ENCODE data around the gene HLCS.
"Not testable (repeated sequence)": the region's sequence is repeated elsewhere in the genome, so short reads cannot be mapped to it uniquely, and the experiment has no call there.

The HLCS gene

GRCh38 chr21:36960676-36961284 lies 5.7 kb downstream of the HLCS start:
- no peaks in the 10 kb centered on the region for H3K36me3 ChIP-seq (ENCODE audit: low read length)
- H3K79me2 ChIP-seq (ENCODE audit: insufficient read depth, low read length), result no peaks in the 10 kb centered on the region
- H3K9me3 ChIP-seq (ENCODE audit: insufficient read depth, low read length), result no peaks in the 10 kb centered on the region
- no peaks in the 10 kb centered on the region; the same call in 1 of the 2 replicates for H3F3A ChIP-seq (ENCODE audit: insufficient read depth)
- H3K9ac ChIP-seq (ENCODE audit: low read length), result no peak overlapping the region
- no peak overlapping the region for H3K27ac ChIP-seq (ENCODE audit: low read depth, low read length)
- TF ChIP-seq CTCF (IDR thresholded peaks at IDR 0.05; ENCODE audit: insufficient read depth, low read length, poor library complexity, severe bottlenecking) (no peak), EZH2phosphoT487 (conservative IDR thresholded peaks at IDR 0.05; ENCODE audit: low read length) (no peak)
- H3K4me2 ChIP-seq (ENCODE audit: low read depth, low read length, poor library complexity, severe bottlenecking), result no peak overlapping the region
- H2AFZ ChIP-seq (ENCODE audit: low read depth, low read length, severe bottlenecking), result no peak overlapping the region
- H3K9me2 ChIP-seq (replicated peaks; ENCODE audit: insufficient read depth, low read length), result no peaks in the 10 kb centered on the region
- no peaks in the 10 kb centered on the region for H3K27me3 ChIP-seq (ENCODE audit: low read length)
- no peak overlapping the region for H3K4me3 ChIP-seq (ENCODE audit: insufficient read depth, low read length, poor library complexity, severe bottlenecking)
- no peaks in the 10 kb centered on the region for H4K20me1 ChIP-seq (ENCODE audit: low read depth, low read length)

- Histone ChIP-seq H2AFZ (ENCODE audit: low read depth, low read length, severe bottlenecking) (no peak overlapping the region), H3K9me3 (ENCODE audit: insufficient read depth, low read length) (no peaks in the 10 kb centered on the region), H3K27me3 (ENCODE audit: low read length) (no peaks in the 10 kb centered on the region), H3F3A (ENCODE audit: insufficient read depth) (no peaks in the 10 kb centered on the region), H3K27ac (ENCODE audit: low read depth, low read length) (no peak overlapping the region), H3K4me2 (ENCODE audit: low read depth, low read length, poor library complexity, severe bottlenecking) (no peak overlapping the region), H3K4me3 (ENCODE audit: insufficient read depth, low read length, poor library complexity, severe bottlenecking) (no peak overlapping the region), H3K79me2 (ENCODE audit: insufficient read depth, low read length) (no peaks in the 10 kb centered on the region), H4K20me1 (ENCODE audit: low read depth, low read length) (no peaks in the 10 kb centered on the region), H3K9me2 (replicated peaks; ENCODE audit: insufficient read depth, low read length) (no peaks in the 10 kb centered on the region), H3K9ac (ENCODE audit: low read length) (no peak overlapping the region), H3K36me3 (ENCODE audit: low read length) (no peaks in the 10 kb centered on the region)
- TF ChIP-seq EZH2phosphoT487 (conservative IDR thresholded peaks at IDR 0.05; ENCODE audit: low read length) (no peak), CTCF (IDR thresholded peaks at IDR 0.05; ENCODE audit: insufficient read depth, low read length, poor library complexity, severe bottlenecking) (no peak)
These were observed 7.2 kb downstream of the HLCS start for GRCh38 chr21:36959020-36959835.

- Histone ChIP-seq H3K79me2 (ENCODE audit: insufficient read depth, low read length) (no peaks in the 10 kb centered on the region), H3F3A (ENCODE audit: insufficient read depth) (no peaks in the 10 kb centered on the region), H3K27ac (ENCODE audit: low read depth, low read length) (no peak overlapping the region), H3K27me3 (ENCODE audit: low read length) (no peaks in the 10 kb centered on the region), H3K9me2 (replicated peaks; ENCODE audit: insufficient read depth, low read length) (no peaks in the 10 kb centered on the region), H4K20me1 (ENCODE audit: low read depth, low read length) (no peaks in the 10 kb centered on the region), H3K9me3 (ENCODE audit: insufficient read depth, low read length) (no peaks in the 10 kb centered on the region), H3K9ac (ENCODE audit: low read length) (no peak overlapping the region), H3K4me2 (ENCODE audit: low read depth, low read length, poor library complexity, severe bottlenecking) (no peak overlapping the region), H2AFZ (ENCODE audit: low read depth, low read length, severe bottlenecking) (no peak overlapping the region), H3K4me3 (ENCODE audit: insufficient read depth, low read length, poor library complexity, severe bottlenecking) (no peak overlapping the region), H3K36me3 (ENCODE audit: low read length) (no peaks in the 10 kb centered on the region)
- TF ChIP-seq CTCF (IDR thresholded peaks at IDR 0.05; ENCODE audit: insufficient read depth, low read length, poor library complexity, severe bottlenecking) (no peak), EZH2phosphoT487 (conservative IDR thresholded peaks at IDR 0.05; ENCODE audit: low read length) (no peak)
These were observed 10.7 kb downstream of the HLCS start for GRCh38 chr21:36955783-36956182.

- H3K27ac ChIP-seq (ENCODE audit: low read depth, low read length); H3K4me3 ChIP-seq (ENCODE audit: insufficient read depth, low read length, poor library complexity, severe bottlenecking); H4K20me1 ChIP-seq (ENCODE audit: low read depth, low read length); H3K9me3 ChIP-seq (ENCODE audit: insufficient read depth, low read length); H3F3A ChIP-seq (ENCODE audit: insufficient read depth); H3K9me2 ChIP-seq (replicated peaks; ENCODE audit: insufficient read depth, low read length); H3K27me3 ChIP-seq (ENCODE audit: low read length); H3K4me2 ChIP-seq (ENCODE audit: low read depth, low read length, poor library complexity, severe bottlenecking); H3K9ac ChIP-seq (ENCODE audit: low read length); H3K36me3 ChIP-seq (ENCODE audit: low read length); H3K79me2 ChIP-seq (ENCODE audit: insufficient read depth, low read length); H2AFZ ChIP-seq (ENCODE audit: low read depth, low read length, severe bottlenecking): not testable (repeated sequence)
These were observed 14.1 kb downstream of the HLCS start for GRCh38 chr21:36952331-36952730.

All from SU-DHL-6 (cell line).